Neural progenitor cell (in vitro differentiated cells): Measurements from ENCODE around the gene PPA2. TPM values are rescaled to one million over a fixed set of nuclear protein-coding genes. Genes with fewer than 3 reads are reported as not detected.

ENCODE experiments used
- DNase-seq: peaks from one replicate; pipeline ENCODE4 v3.0.0-alpha.2; 2016; ENCODE audit warnings: low spot score
- H2AFZ ChIP-seq: fragments of 200-600 bp; sonication (generic); replicated peaks from 2 replicates; pipeline ENCODE4 v1.6.1; 2016; ENCODE audit warnings: antibody characterized with exemption
- H3F3A ChIP-seq: fragments of 200-600 bp; sonication (generic); 2 replicates; pipeline ENCODE4 v1.6.1; 2016; ENCODE audit warnings: antibody characterized with exemption, low read depth
- H3K27ac ChIP-seq: fragments of 200-600 bp; sonication (generic); 2 replicates; pipeline ENCODE4 v1.5.1; 2016; ENCODE audit warnings: mild to moderate bottlenecking
- H3K27me3 ChIP-seq: fragments of 200-600 bp; sonication (generic); 2 replicates; pipeline ENCODE4 v1.6.1; 2016; ENCODE audit warnings: mild to moderate bottlenecking, moderate library complexity
- H3K36me3 ChIP-seq: fragments of 200-600 bp; sonication (generic); 2 replicates; pipeline ENCODE4 v1.5.1; 2016
- H3K4me1 ChIP-seq: fragments of 200-600 bp; sonication (generic); 2 replicates; pipeline ENCODE4 v1.6.1; 2016; ENCODE audit warnings: mixed run types
- H3K4me2 ChIP-seq: fragments of 200-600 bp; sonication (generic); 2 replicates; pipeline ENCODE4 v1.6.1; 2016
- H3K4me3 ChIP-seq: fragments of 200-600 bp; sonication (generic); 2 replicates; pipeline ENCODE4 v1.5.1; 2016
- H3K79me2 ChIP-seq: fragments of 200-600 bp; sonication (generic); 2 replicates; pipeline ENCODE4 v1.6.1; 2016; ENCODE audit warnings: low read depth
- H3K9ac ChIP-seq: fragments of 200-600 bp; sonication (generic); 2 replicates; pipeline ENCODE4 v1.6.1; 2016
- H3K9me3 ChIP-seq: fragments of 200-600 bp; sonication (generic); 2 replicates; pipeline ENCODE4 v1.5.1; 2016; ENCODE audit warnings: low read depth
- H4K20me1 ChIP-seq: fragments of 200-600 bp; sonication (generic); 2 replicates; pipeline ENCODE4 v1.6.1; 2016; ENCODE audit warnings: low read depth
- H3K27ac Mint-ChIP-seq: 3 replicates; pipeline ENCODE4 v1.8.0; 2021; ENCODE audit warnings: mixed read lengths
- H3K27me3 Mint-ChIP-seq: 2 replicates; pipeline ENCODE4 v1.8.0; 2022; ENCODE audit warnings: low read depth, mild to moderate bottlenecking, inconsistent platforms, moderate library complexity, mixed read lengths; ENCODE audit not compliant: insufficient read depth
- H3K36me3 Mint-ChIP-seq: 3 replicates; pipeline ENCODE4 v1.8.0; 2021; ENCODE audit warnings: mixed read lengths
- H3K4me1 Mint-ChIP-seq: 3 replicates; pipeline ENCODE4 v1.8.0; 2021; ENCODE audit warnings: mixed read lengths
- H3K4me3 Mint-ChIP-seq: 3 replicates; pipeline ENCODE4 v1.8.0; 2021; ENCODE audit warnings: mild to moderate bottlenecking, moderate library complexity, mixed read lengths
- H3K9me3 Mint-ChIP-seq: 3 replicates; pipeline ENCODE4 v1.8.0; 2020; ENCODE audit warnings: mixed read lengths
- CTCF ChIP-seq: fragments of 200-600 bp; sonication (generic); IDR thresholded peaks from 2 replicates; pipeline ENCODE4 v1.5.1; 2017; ENCODE audit warnings: antibody characterized with exemption, mild to moderate bottlenecking
- EZH2 ChIP-seq: fragments of 200-600 bp; sonication (generic); IDR thresholded peaks from 2 replicates; pipeline ENCODE4 v1.6.1; 2017; ENCODE audit warnings: antibody characterized with exemption, mild to moderate bottlenecking, moderate library complexity
- EZH2phosphoT487 ChIP-seq: fragments of 200-600 bp; sonication (generic); IDR thresholded peaks from 2 replicates; pipeline ENCODE4 v1.6.1; 2017; ENCODE audit warnings: antibody characterized with exemption
- total RNA-seq: library from RNA; depleted of rRNA; stranded (reverse); fragments of >200 nt; gene quantifications from 2 replicates; pipeline ENCODE4 v1.2.3, GENCODE V29; 2015; ENCODE audit warnings: low replicate concordance

The PPA2 gene
- total RNA-seq, 1 donor from 2014 or later = 237 TPM

GRCh38 chr4:105389167-105389566, 84.7 kb downstream of the PPA2 start:
- Histone ChIP-seq H3K9ac (no peak overlapping the region), H3K36me3 (peaks cover 13% of the 10 kb centered on the region), H3K4me2 (no peak overlapping the region), H2AFZ (no peak overlapping the region), H3K27ac (no peak overlapping the region), H3K9me3 (no peaks in the 10 kb centered on the region), H3K27me3 (no peaks in the 10 kb centered on the region), H3K79me2 (no peaks in the 10 kb centered on the region), H3K4me3 (no peak overlapping the region), H4K20me1 (no peaks in the 10 kb centered on the region), H3F3A (no peaks in the 10 kb centered on the region), H3K4me1 (no peaks in the 10 kb centered on the region)
- DNase-seq = no peak
- no peak for TF ChIP-seq CTCF
- no peak for TF ChIP-seq EZH2phosphoT487
- TF ChIP-seq EZH2 = no peak
- Mint-ChIP-seq H3K9me3 (no peaks in the 10 kb centered on the region), H3K27me3 (no peaks in the 10 kb centered on the region), H3K27ac (no peak overlapping the region), H3K4me3 (no peak overlapping the region), H3K4me1 (no peaks in the 10 kb centered on the region), H3K36me3 (peaks cover 32% of the 10 kb centered on the region)

- Mint-ChIP-seq H3K4me3 (no peak overlapping the region), H3K4me1 (no peaks in the 10 kb centered on the region), H3K36me3 (peaks cover 32% of the 10 kb centered on the region), H3K27ac (no peak overlapping the region), H3K9me3 (no peaks in the 10 kb centered on the region), H3K27me3 (no peaks in the 10 kb centered on the region)
- Histone ChIP-seq H3F3A (no peaks in the 10 kb centered on the region), H3K9ac (no peak overlapping the region), H3K27me3 (no peaks in the 10 kb centered on the region), H3K4me2 (no peak overlapping the region), H2AFZ (no peak overlapping the region), H3K9me3 (no peaks in the 10 kb centered on the region), H3K36me3 (peaks cover 21% of the 10 kb centered on the region), H3K27ac (no peak overlapping the region), H3K79me2 (no peaks in the 10 kb centered on the region), H3K4me3 (no peak overlapping the region), H3K4me1 (no peaks in the 10 kb centered on the region), H4K20me1 (no peaks in the 10 kb centered on the region)
- DNase-seq = no peak
- TF ChIP-seq EZH2phosphoT487 (no peak), EZH2 (no peak), CTCF (no peak)
Observed at GRCh38 chr4:105387466-105387865, 86.4 kb downstream of the PPA2 start.

- Mint-ChIP-seq H3K4me3 (no peak overlapping the region), H3K27me3 (no peaks in the 10 kb centered on the region), H3K27ac (no peak overlapping the region), H3K36me3 (peaks cover 30% of the 10 kb centered on the region), H3K4me1 (no peaks in the 10 kb centered on the region), H3K9me3 (no peaks in the 10 kb centered on the region)
- no peaks in the 10 kb centered on the region for H3K4me1 ChIP-seq
- no peak overlapping the region for H3K27ac ChIP-seq
- no peaks in the 10 kb centered on the region for H3F3A ChIP-seq
- no peaks in the 10 kb centered on the region for H3K9me3 ChIP-seq
- H3K4me2 ChIP-seq = no peak overlapping the region
- no peak for TF ChIP-seq CTCF
- TF ChIP-seq EZH2phosphoT487 = no peak
- no peak for TF ChIP-seq EZH2
- H3K9ac ChIP-seq = no peak overlapping the region
- H3K79me2 ChIP-seq = no peaks in the 10 kb centered on the region
- H3K27me3 ChIP-seq = no peaks in the 10 kb centered on the region
- H2AFZ ChIP-seq = no peak overlapping the region
- no peaks in the 10 kb centered on the region for H4K20me1 ChIP-seq
- peaks cover 26% of the 10 kb centered on the region for H3K36me3 ChIP-seq
- DNase-seq = no peak
- no peak overlapping the region for H3K4me3 ChIP-seq
Observed at GRCh38 chr4:105386012-105386411, 87.8 kb downstream of the PPA2 start.

GRCh38 chr4:105374071-105374470, 99.8 kb downstream of the PPA2 start:
- H2AFZ ChIP-seq = no peak overlapping the region
- H3K27me3 Mint-ChIP-seq = no peaks in the 10 kb centered on the region
- DNase-seq = no peak
- no peaks in the 10 kb centered on the region for H3K27me3 ChIP-seq
- peaks cover 10% of the 10 kb centered on the region for H3K36me3 Mint-ChIP-seq
- no peak overlapping the region for H3K9ac ChIP-seq
- H3K36me3 ChIP-seq = peaks cover 6% of the 10 kb centered on the region
- no peaks in the 10 kb centered on the region for H4K20me1 ChIP-seq
- H3K4me1 Mint-ChIP-seq = no peaks in the 10 kb centered on the region
- no peak overlapping the region for H3K4me2 ChIP-seq
- H3K27ac ChIP-seq = no peak overlapping the region
- no peaks in the 10 kb centered on the region for H3K9me3 Mint-ChIP-seq
- H3K9me3 ChIP-seq = no peaks in the 10 kb centered on the region
- H3K4me1 ChIP-seq = no peaks in the 10 kb centered on the region
- no peak overlapping the region for H3K4me3 ChIP-seq
- H3K79me2 ChIP-seq = no peaks in the 10 kb centered on the region
- no peak overlapping the region for H3K27ac Mint-ChIP-seq
- no peaks in the 10 kb centered on the region for H3F3A ChIP-seq
- TF ChIP-seq EZH2 = no peak
- TF ChIP-seq EZH2phosphoT487 = no peak
- H3K4me3 Mint-ChIP-seq = no peak overlapping the region
